Neuronal stem cell (in vitro differentiated cells): ENCODE measurements around the gene SPIRE2.

Experiments
- DNase-seq: peaks from one replicate; pipeline ENCODE4 v3.0.0-alpha.2; 2013; ENCODE audit warnings: low spot score
- H2AFZ ChIP-seq: one replicate; pipeline ENCODE4 v1.6.1; 2013; ENCODE audit warnings: mild to moderate bottlenecking, low read length, inconsistent platforms
- H2AK5ac ChIP-seq: 2 replicates; pipeline ENCODE4 v1.6.1; 2013; ENCODE audit warnings: low read depth, mild to moderate bottlenecking, inconsistent platforms, low read length, moderate library complexity, mixed read lengths
- H2BK120ac ChIP-seq: 2 replicates; pipeline ENCODE4 v1.6.1; 2013; ENCODE audit warnings: low read depth, mild to moderate bottlenecking, inconsistent platforms, low read length, moderate library complexity, mixed read lengths
- H2BK12ac ChIP-seq: one replicate; pipeline ENCODE4 v1.6.1; 2013; ENCODE audit warnings: low read length, inconsistent platforms
- H2BK15ac ChIP-seq: 2 replicates; pipeline ENCODE4 v1.6.1; 2013; ENCODE audit warnings: mild to moderate bottlenecking, low read length, inconsistent platforms, mixed read lengths
- H2BK5ac ChIP-seq: one replicate; pipeline ENCODE4 v1.6.1; 2013; ENCODE audit warnings: inconsistent platforms, mild to moderate bottlenecking, low read length, moderate library complexity
- H3K14ac ChIP-seq: one replicate; pipeline ENCODE4 v1.6.1; 2013; ENCODE audit warnings: low read length, inconsistent platforms
- H3K18ac ChIP-seq: 2 replicates; pipeline ENCODE4 v1.6.1; 2013; ENCODE audit warnings: low read length, inconsistent platforms
- H3K23ac ChIP-seq: 2 replicates; pipeline ENCODE4 v1.6.1; 2013; ENCODE audit warnings: low read depth, mild to moderate bottlenecking, mixed read lengths, low read length, inconsistent platforms; ENCODE audit not compliant: poor library complexity
- H3K27ac ChIP-seq: replicated peaks from 3 replicates; pipeline ENCODE4 v1.5.1; 2013; ENCODE audit warnings: low read length, inconsistent platforms
- H3K27me3 ChIP-seq, 3 experiments: 2 replicates each; pipeline ENCODE4 v1.6.1; 2013; ENCODE audit warnings: low read length in 3 of 3, mild to moderate bottlenecking in 2 of 3, inconsistent platforms in 1 of 3, low read depth in 1 of 3, mixed read lengths in 1 of 3, moderate library complexity in 1 of 3; ENCODE audit not compliant: control insufficient read depth in 3 of 3, insufficient read depth in 3 of 3
- H3K36me3 ChIP-seq, 2 donors: replicated peaks in 1 of 2; 2 replicates each; pipeline ENCODE4 v1.6.1; 2013; ENCODE audit warnings: low read length in 2 of 2; ENCODE audit not compliant: control insufficient read depth in 2 of 2, insufficient read depth in 2 of 2
- H3K4ac ChIP-seq: 2 replicates; pipeline ENCODE4 v1.6.1; 2013; ENCODE audit warnings: inconsistent platforms, mild to moderate bottlenecking, low read length, moderate library complexity
- H3K4me1 ChIP-seq, 2 donors: 1 replicate in 1 of 2; 2 replicates in 1 of 2; pipeline ENCODE4 v1.6.1; 2013; ENCODE audit warnings: low read length in 2 of 2, low read depth in 1 of 2; ENCODE audit not compliant: control insufficient read depth in 2 of 2, insufficient read depth in 1 of 2
- H3K4me2 ChIP-seq: one replicate; pipeline ENCODE4 v1.6.1; 2013; ENCODE audit warnings: mild to moderate bottlenecking, low read length, inconsistent platforms; ENCODE audit not compliant: insufficient read depth, poor library complexity, severe bottlenecking
- H3K4me3 ChIP-seq, 2 donors: 2 replicates each; pipeline ENCODE4 v1.5.1; 2013; ENCODE audit warnings: low read length in 2 of 2, mild to moderate bottlenecking in 2 of 2, inconsistent platforms in 1 of 2, moderate library complexity in 1 of 2
- H3K79me1 ChIP-seq: one replicate; pipeline ENCODE4 v1.6.1; 2013; ENCODE audit warnings: low read depth, mild to moderate bottlenecking, inconsistent platforms, low read length, moderate library complexity
- H3K9ac ChIP-seq: one replicate; pipeline ENCODE4 v1.6.1; 2013; ENCODE audit warnings: mild to moderate bottlenecking, low read depth, low read length, inconsistent platforms; ENCODE audit not compliant: poor library complexity
- H3K9me3 ChIP-seq, 2 donors: replicated peaks in 1 of 2; 2 replicates each; pipeline versions ENCODE3 to v1.6.1; 2013; ENCODE audit warnings: low read length in 2 of 2, mild to moderate bottlenecking in 2 of 2, inconsistent platforms in 1 of 2, low read depth in 1 of 2, mixed read lengths in 1 of 2, moderate library complexity in 1 of 2; ENCODE audit not compliant: control insufficient read depth in 2 of 2, insufficient read depth in 1 of 2
- H4K8ac ChIP-seq: one replicate; pipeline ENCODE4 v1.6.1; 2013; ENCODE audit warnings: low read depth, mild to moderate bottlenecking, inconsistent platforms, low read length, moderate library complexity
- H4K91ac ChIP-seq: one replicate; pipeline ENCODE4 v1.6.1; 2013; ENCODE audit warnings: low read length, low read depth, mild to moderate bottlenecking, inconsistent platforms; ENCODE audit not compliant: poor library complexity
- WGBS, 2 donors: extraction: QIAGEN DNeasy Blood & Tissue Kit; methylation state at CpG; one replicate each; pipeline ENCODE4 v1.1.7; 2013; ENCODE audit warnings: missing lambda C conversion rate in 2 of 2, mixed read lengths in 1 of 2; ENCODE audit not compliant: insufficient read length in 2 of 2, insufficient replicate concordance in 1 of 2; ENCODE audit errors: extremely low coverage in 2 of 2; 5-methylcytosine and 5-hydroxymethylcytosine counted together

SPIRE2 gene

GRCh38 chr16:89860747-89861304 lies 32.6 kb downstream of the SPIRE2 start:
- Histone ChIP-seq H3K79me1 (peaks cover 3% of the 10 kb centered on the region), H3K27me3 (no peaks in the 10 kb centered on the region), H3K18ac (peak overlapping the region; percentile 71), H3K4me3 (no peak overlapping the region), H2BK5ac (no peak overlapping the region), H2AFZ (no peak overlapping the region), H3K36me3 (peaks cover 15 to 75% of the 10 kb centered on the region in 2 donors), H3K4me1 (no peaks in the 10 kb centered on the region), H4K8ac (peak overlapping the region; percentile 92), H3K23ac (peak overlapping the region; percentile 34), H3K9me3 (no peaks in the 10 kb centered on the region), H3K4ac (no peak overlapping the region), H4K91ac (no peak overlapping the region), H3K9ac (peak overlapping the region; percentile 21), H2AK5ac (peak overlapping the region; percentile 81), H3K27ac (no peak overlapping the region), H2BK12ac (no peak overlapping the region), H2BK120ac (no peak overlapping the region), H3K14ac (no peak overlapping the region), H3K4me2 (peak overlapping the region; percentile 25), H2BK15ac (no peak overlapping the region)
- WGBS, 2 donors, result no CpG with 5 or more reads among the region's 28 CpGs
- DNase-seq, result peak; percentile 48

- Histone ChIP-seq H3K4me2 (no peak overlapping the region), H2BK12ac (no peak overlapping the region), H3K23ac (no peak overlapping the region), H4K8ac (peak overlapping the region; percentile 70), H3K9ac (no peak overlapping the region), H3K4me3 (no peak overlapping the region), H3K27me3 (no peaks in the 10 kb centered on the region), H3K14ac (no peak overlapping the region), H3K4me1 (no peaks in the 10 kb centered on the region), H3K18ac (no peak overlapping the region), H3K36me3 (peaks cover 15 to 71% of the 10 kb centered on the region in 2 donors), H3K9me3 (no peaks in the 10 kb centered on the region), H2BK5ac (no peak overlapping the region), H2AFZ (no peak overlapping the region), H2AK5ac (no peak overlapping the region), H3K27ac (no peak overlapping the region), H2BK120ac (no peak overlapping the region), H4K91ac (no peak overlapping the region), H3K79me1 (peaks cover 3% of the 10 kb centered on the region), H2BK15ac (no peak overlapping the region), H3K4ac (no peak overlapping the region)
- WGBS, 2 donors, result no CpG with 5 or more reads among the region's 12 CpGs
- DNase-seq, result no peak
These were observed 33.4 kb downstream of the SPIRE2 start for GRCh38 chr16:89861648-89862047.

GRCh38 chr16:89862732-89863131 lies 34.5 kb downstream of the SPIRE2 start:
- Histone ChIP-seq H2AFZ (no peak overlapping the region), H3K14ac (no peak overlapping the region), H2BK12ac (no peak overlapping the region), H3K4me3 (no peak overlapping the region), H4K91ac (no peak overlapping the region), H2BK15ac (no peak overlapping the region), H2BK120ac (no peak overlapping the region), H3K9ac (no peak overlapping the region), H2BK5ac (no peak overlapping the region), H3K9me3 (peaks cover 1 to 5% of the 10 kb centered on the region in 2 donors), H3K4ac (no peak overlapping the region), H3K4me2 (no peak overlapping the region), H3K27me3 (no peaks in the 10 kb centered on the region), H3K23ac (no peak overlapping the region), H3K18ac (no peak overlapping the region), H3K36me3 (peaks cover 15 to 70% of the 10 kb centered on the region in 2 donors), H4K8ac (no peak overlapping the region), H3K4me1 (no peaks in the 10 kb centered on the region), H3K79me1 (peaks cover 5% of the 10 kb centered on the region), H3K27ac (no peak overlapping the region), H2AK5ac (no peak overlapping the region)
- DNase-seq, result no peak
- WGBS, 2 donors, result no CpG with 5 or more reads among the region's 6 CpGs

GRCh38 chr16:89863741-89864526 lies 35.7 kb downstream of the SPIRE2 start:
- Histone ChIP-seq H3K4me3 (no peak overlapping the region), H3K79me1 (peaks cover 5% of the 10 kb centered on the region), H3K27ac (no peak overlapping the region), H2BK120ac (peak overlapping the region; percentile 22), H2AFZ (no peak overlapping the region), H3K14ac (no peak overlapping the region), H2AK5ac (no peak overlapping the region), H3K23ac (no peak overlapping the region), H4K91ac (no peak overlapping the region), H3K9me3 (peaks cover 6 to 12% of the 10 kb centered on the region in 2 donors), H2BK5ac (no peak overlapping the region), H3K9ac (no peak overlapping the region), H3K36me3 (peaks cover 13 to 67% of the 10 kb centered on the region in 2 donors), H3K27me3 (no peaks in the 10 kb centered on the region), H3K18ac (no peak overlapping the region), H3K4me1 (no peaks in the 10 kb centered on the region), H2BK12ac (no peak overlapping the region), H2BK15ac (no peak overlapping the region), H3K4ac (no peak overlapping the region), H4K8ac (no peak overlapping the region), H3K4me2 (no peak overlapping the region)
- DNase-seq, result no peak
- 100% methylated on average over 1 of the region's 21 CpGs; no CpG with 5 or more reads in 1 of the 2 donors for WGBS, 2 donors
